HG03159 (cell line): ENCODE data around the gene SIRPA.

ENCODE experiments used
- ATAC-seq: cut with Tn5 transposase; IDR thresholded peaks from one replicate; pipeline ENCODE4 v1.9.1; 2021; ENCODE audit warnings: mild to moderate bottlenecking, moderate library complexity; ENCODE audit not compliant: unreplicated experiment

SIRPA gene

DNA sequence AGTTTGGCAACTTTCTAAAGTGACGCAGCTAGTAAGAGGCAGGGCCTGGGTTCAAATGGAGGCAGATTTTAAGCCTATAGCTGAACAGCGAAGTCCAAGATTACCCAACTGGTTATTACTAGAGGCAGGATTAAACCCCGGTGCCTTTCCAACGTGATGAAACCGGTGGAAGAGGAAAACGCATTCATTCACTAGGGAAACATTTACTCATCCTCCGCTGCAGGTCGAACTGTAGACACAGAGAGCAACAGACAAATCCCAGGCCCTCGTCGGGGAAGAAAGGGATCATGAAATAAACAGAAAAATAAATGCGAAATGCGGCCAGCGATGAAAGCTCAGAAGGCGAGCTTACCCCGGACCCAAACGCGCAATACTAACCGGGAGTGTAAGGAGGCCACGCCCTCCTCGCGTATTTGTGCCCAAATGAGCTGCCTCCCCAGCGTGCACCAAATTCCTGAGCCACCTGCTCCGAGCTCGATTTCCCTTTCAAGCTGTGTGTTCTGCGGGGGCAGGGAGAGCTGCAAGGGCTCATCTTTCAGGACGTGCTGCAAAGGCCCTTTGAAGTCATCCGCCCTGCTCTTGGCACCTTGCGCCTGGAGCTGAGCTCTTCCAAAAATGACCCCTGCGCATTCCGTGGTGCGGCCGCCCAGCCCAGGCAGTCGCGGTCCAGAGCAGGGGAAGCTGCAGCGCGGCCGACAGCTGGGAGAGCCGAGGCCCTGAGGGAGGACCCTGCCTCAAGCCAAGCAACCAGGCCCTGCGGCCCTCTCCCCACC, 51.7 kb downstream of the SIRPA start:
- no peak for ATAC-seq

DNA sequence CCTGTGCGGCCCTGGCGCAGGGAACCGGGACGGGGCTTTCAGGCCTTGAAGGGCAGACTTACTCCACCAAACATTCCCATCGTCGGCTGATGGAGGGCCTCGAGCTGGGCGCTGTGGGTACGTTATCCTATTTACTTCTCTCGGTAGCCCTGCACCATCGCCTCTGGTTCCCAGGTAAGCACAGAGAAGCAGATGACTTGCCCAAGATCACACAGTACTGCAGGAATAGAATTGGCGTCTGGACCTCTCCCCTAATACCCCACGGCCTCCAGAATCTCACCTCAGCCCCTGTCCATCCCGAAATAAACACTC, 52.3 kb downstream of the SIRPA start:
- ATAC-seq = no peak

DNA sequence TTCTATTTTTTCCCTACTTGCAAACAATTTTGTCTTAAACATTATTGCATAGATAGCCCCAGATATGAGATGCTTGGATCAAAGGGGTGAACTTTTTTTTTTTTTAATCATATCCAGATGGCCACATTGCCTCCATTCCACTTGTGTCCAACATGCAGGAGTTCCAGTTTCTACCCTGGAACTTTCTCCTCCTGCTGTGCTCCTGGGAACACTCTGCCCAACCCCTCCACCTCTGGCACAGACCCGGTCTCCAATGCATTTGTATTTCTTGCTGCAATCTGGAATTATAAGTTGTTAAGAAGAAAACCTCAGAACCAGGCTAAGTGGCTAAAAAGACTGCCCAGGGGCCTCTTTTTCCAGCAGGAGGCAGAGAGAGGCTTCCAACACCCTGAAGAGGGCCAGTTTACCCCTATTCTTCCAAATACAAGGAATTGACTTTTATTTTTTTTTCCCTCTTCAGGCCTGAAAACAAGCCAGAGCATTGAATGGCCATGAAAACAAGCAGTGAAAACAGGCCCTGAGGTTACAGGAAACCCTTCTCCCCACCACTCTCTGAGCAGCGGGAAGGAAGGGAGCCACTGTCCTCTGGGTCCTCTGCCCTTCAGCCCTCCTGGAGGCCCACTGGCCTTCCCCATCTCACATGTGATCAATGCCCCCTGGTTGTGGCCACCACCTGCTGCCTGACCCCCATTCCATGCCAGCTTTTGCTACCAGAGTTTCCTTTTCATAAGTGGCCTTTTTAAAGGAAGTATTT, 54.3 kb downstream of the SIRPA start:
- ATAC-seq = no peak

DNA sequence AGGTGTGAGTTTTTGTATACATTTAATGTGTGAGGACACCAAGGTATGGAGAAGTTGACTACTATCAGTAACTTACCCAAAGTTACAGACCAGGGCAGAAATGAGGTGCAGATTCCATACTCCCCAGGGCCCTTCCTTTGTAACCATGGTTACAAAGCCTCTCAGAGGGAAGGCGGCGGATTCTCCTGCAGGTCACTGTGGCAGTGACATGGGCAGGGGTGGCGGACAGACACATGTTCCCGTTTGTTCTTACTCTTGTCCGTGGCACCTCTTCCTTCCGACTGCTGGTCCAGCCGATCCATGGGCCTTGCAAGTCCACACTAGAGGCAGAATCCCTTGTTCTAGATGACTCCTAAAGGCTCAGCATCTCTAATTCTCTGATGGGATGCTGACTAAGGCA, 55.6 kb downstream of the SIRPA start:
- no peak for ATAC-seq

DNA sequence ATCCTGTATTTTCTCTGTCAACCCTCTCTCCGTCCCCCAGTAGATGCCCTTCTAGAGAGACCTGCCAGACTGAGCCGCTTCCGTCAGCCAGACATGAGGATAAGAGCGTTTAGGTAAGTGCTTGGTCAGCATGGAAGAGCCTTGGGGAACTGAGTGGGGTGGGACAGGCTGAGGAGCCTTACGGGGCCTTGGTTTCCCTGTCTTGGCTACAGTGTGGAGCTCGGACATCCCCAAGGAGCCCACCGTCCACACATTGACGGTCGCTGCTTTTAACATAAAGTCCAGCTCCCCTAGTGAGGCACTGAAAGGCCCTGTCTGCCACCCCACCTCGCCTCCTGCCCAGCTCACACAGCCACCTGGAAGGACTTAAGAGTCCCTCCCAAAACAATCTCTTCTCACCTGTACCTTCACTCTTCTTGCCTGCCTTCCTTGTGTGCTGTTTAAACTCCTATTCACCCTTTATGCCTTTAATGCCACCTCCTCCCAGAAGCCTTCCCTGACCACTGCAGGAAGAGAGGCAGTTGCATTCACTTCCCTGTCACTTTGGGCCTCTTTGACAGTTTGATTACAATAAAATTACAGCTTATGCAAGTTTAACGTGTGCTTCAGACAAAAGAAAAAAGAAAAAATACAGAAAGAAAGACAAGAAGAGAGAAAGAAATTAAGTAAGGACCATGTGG, 56.4 kb downstream of the SIRPA start:
- no peak for ATAC-seq

DNA sequence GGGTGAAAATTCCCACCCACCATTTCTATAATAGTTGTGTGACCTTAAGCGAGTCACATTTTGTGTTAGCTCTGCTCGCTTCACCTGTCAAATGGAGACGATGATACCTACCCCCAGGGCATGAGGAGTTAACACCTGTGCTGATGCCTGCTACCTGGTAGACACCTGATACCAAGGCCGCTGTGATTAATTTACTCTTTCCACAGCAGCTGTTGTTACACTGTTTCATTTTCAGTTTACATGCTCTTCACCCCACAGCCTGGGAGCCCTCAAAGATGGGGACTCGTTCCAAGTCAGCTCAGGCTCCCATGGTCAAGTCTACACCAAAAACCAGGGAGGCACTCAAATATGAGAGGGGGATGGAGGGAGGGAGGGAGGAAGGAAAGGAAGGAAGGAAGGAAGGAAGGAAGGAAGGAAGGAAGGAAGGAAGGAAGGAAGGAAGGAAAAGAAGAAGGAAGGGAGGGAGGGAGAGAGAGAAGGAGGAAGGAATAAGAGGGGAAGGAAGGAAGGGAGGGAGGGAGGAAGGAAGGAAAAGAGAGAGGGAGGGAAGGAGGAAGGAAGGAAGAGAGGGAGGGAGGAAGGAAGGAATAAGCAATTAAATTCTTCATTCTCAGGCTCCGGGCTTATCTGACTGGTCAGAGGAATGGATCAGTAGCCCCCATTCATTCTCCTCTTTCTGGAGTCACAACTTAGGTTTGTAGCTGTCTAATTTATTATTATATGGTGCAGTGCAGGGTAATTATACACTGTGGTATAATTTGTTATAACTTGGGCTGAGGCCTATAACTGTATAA, 57.7 kb downstream of the SIRPA start:
- ATAC-seq = no peak

DNA sequence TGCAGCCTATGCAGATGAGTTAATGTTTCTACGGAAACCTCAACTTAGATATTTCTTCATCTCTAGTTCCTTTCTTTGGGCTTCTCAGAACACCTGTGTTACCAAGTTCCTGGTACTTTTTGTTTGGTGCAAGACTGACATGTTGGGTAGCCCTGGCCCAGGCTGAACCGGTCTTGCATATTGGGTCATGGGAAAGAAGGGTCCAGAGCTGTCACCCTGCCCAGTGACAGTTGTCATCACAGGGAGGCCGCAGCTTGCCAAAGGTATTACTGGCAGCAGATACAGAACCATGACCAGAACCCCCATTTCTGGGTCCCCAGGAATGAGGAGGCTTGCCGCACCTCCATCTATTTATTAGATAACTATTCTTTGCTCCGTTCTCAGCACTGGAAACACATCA, 58.4 kb downstream of the SIRPA start:
- no peak for ATAC-seq

DNA sequence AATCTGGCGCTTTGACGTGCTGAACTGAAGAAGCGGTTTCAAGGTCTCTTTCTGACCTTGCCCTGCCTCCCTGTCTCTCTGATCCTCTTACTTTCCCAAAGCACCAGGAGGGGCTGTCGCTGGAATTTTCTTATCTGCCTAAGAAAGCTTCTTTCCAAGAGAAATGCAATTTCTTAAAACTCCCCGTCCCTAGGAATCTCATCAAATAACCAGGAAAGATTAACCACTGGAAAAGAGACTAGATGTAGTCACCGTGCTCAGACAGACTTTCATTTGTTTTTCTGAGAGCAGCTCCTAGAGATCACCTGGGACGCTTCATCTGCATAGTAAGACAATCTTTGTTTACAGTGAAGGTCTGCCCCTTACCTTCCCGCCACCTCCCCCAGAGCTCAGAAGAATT, 60.0 kb downstream of the SIRPA start:
- ATAC-seq = no peak

DNA sequence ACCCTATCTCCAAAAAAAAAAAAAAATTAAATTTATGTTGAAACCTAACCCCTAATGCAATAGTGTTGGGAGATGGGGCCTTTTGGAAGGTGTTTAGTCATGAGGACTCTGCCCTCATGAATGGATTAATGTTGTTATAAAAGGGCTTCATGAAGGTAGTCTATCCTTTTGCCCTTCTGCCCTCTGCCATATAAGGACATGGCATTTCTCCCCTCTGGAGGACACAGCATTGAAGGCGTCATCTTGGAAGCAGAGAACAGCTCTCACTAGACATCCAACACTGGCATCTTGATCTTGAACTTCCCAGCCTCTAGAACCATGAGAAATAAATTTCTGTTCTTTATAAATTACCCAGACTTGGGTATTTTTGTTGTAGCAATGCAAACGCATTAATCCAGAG, 63.2 kb downstream of the SIRPA start:
- ATAC-seq = no peak

DNA sequence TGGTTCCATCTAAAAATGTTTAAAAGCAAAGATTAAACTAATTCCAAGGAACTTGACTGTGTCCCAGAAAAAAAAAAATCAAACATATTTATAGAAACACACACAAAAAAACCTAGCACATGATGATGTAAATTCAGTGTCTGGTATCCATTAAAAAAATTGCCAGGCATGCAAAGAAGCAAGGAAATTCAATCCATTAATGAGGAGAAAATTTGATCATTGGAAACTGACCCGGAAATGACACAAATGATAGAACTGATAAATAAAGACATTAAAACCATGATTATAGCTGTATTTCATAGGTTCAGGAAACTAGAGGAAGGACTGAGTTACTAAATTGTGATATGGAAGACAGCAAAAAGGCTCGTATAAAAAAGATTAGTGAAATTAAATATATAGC, 63.9 kb downstream of the SIRPA start:
- ATAC-seq = no peak

DNA sequence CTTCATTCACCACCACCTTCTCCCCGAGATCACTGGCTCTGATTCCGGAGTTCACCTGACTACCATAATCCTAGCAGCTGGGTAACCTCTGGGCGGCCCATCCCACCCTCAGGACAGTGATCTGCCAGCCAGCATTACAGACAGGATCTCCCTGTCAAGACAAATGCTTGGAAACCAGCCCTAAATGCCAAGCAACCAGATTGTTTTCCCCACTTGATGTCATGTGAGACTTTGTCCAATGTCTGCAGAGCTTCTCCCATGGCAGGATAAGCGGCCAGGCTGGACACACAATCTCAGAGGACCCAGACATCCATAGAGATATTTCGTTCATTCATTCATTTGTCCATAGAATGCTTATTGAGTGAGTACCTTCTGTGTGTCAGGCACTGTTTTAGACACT, 66.2 kb downstream of the SIRPA start:
- no peak for ATAC-seq

DNA sequence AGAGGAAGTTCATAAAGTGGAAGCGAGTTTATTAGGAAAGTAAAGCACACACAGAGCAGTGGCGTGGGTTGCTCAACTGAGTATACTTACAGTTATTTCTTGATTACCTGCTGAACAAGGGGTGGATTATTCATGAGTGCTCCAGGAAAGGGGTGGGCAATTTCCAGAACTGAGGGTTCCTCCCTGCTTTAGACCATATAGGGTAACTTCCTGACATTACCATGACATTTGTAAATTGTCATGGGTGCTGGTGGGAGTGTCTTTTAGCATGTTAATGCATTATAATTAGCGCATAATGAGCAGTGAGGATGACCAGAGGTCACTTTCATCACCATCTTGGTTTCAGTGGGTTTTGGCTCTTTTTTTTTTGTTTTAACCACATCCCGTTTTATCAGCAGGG, 68.9 kb downstream of the SIRPA start:
- ATAC-seq = no peak

DNA sequence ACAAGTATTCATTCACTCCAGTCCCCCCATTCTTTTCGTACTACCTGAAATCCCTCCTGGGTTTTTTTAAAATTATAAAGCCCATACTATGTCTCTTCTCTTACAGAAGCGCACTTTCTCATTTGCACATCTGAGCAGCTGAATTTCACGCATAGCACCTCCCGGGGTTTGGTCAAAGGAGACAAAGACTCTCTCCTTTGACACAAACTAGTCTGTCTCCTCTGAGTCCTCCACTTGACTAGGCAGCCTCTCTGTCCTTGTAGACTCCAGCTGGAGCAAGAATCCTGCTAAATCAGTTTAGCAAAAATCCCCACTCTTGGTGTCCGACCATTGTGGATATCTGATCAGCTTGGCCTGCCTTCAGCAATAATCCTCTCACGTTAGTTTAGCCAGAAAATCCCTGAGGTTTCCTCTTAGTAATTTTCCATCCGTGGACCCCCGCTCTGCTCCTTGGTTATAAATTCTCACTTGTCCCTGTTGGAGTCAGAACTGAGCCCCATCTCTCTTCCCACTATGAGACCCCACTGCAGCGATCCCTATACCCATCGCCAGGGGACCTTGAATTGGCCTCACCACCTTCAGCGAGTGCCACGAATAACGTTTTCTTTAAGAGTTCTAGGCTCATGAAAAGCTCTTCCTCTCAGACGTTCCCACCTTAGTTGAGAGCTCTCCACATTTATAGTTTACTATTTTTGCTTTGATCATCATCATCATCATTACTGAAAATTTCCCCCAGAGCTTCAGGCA, 69.6 kb downstream of the SIRPA start:
- ATAC-seq = no peak

DNA sequence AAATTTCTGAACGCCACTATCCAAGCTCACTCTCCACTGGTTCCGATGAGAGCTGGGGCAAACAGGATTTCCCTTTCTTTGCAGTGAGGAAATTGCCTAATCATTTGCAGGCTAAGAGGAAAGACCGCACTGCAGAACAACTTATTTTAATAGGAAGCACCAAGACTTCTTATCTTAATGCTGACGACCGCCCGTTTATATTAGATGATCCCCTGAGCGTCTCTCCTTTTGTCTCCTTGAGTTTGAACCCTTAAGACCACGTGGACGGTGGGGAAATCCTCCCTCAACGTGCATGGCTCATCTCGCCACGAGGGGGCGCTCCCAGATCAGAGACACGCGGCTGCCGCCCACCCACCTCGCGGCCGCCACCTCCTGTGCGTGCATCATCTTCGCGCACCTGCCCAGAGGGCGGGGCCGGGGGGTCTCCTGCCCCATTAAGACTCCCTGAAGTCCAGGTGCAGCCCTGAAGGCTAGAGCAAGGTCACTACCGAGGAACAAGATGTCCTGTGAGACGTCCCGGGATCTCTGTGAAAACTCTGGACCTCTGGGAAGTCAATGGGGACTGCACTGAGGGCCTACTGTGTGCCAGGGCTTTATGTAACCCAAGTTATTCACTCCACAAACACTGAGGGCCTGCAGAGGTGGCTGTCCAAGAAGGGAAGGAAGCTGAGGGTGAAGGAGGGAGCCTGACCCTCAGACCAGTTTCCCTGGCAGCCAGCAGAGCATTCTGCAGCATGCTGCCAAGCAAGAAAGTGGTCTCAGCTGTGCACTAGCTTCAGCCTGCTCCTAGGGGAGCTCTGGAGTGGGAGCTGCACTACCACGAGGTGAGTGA, 70.5 kb downstream of the SIRPA start:
- ATAC-seq = no peak

DNA sequence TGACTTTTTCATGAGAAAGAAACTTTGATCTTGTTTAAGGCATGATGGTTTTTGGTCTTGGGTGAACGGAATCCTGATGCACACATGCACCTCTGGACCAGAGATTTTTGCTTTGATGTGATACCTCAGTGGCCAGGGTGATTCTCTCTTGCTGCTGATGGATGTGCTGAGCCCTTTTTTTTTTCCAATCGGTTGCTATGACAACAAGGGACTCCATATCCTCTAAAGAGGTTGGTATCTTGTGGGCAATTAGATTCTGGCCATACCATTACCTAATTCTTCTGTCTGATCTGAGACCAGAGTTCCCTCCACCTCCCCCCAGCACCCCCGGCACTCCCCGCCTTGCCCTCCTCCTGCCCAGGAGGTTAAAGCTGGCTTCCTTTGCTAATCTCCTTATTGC, 73.8 kb downstream of the SIRPA start:
- no peak for ATAC-seq

DNA sequence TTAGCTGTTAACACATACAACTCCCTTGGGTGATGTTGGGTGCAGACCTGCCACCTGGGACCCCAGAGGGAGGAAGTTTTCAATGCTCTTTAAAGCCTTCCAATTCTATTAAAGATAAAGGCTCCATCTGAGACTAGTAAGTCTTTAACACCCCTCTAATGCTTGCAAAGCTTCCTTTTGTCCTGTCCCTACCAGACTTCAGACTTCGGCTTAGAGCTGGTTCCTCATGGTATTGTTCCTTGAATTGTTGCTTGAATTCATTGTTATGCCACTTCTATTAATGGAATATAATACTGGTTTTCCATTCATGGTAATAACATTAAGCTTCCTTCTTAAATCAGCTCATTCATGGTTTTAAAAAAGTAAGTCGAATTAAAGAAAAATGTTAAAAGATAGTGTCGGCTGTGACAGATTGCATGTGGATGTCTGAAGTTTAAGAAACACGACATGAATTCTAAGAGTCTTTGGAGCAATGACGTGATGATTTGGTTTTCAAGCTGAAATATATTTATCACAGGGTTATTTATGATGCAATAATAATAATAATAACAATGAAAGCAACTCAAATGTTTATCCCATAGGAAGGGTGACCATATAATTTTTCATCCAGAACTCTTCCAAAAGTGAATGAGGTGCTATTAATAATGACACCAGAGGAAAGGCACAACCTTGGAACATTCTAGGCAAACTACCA, 76.8 kb downstream of the SIRPA start:
- no peak for ATAC-seq

DNA sequence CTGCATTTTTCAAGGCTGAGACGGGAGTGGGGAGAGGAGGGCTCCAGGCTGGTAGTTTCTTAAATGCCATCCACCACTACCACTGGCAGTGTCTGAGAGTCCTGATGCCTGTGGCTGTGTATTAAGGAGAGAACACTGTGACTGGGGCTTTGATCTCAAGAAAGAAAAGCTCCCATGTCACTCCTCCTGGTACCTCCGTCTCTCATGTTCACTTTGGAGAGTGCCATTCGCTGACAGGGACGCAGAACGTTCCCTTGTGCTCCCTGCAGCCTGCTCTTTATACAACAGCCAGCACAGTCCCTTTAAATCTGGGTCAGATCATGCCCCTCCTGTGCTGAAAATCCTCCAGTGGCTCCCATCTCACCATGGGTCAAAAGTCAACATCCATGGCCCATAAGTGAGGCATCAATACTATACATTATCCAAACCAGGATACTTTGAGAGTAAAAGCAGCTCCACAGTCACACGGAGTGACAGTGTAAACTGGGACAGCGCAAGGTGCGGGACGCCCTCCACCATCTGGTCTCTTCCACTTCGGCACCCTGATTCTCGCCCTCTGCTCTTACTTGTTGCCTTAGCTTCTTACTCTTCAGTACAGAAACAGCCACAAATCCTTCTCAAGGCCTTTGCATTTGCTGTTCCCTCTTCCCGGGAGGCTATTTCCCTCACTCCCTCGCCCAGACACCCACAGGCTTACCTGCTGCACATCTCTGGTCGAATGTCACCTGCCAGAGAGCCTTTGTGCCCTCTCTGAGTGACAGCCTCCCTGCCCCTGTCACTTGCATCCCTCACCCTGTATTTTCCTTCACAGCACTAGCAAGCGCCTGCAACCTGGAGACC, 78.6 kb downstream of the SIRPA start:
- no peak for ATAC-seq

DNA sequence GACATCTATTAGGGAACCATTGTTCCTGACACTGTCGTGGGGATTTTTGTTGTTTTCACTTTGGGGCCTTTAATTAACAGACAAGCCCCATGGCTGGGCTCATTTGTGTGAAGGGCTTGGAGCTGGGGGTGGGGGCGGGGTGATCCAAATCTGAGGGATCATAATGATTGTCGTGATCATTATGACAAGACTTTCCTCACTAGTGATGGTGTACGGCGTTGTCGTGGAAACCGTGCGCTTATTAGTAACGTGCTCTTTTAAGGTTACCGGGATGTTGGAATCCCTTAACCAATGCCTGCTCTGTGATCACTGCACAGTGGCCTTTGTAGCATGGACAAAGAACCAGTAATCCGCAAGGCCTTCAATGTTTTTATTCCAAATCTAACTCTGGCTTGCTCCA, 80.1 kb downstream of the SIRPA start:
- ATAC-seq = no peak
